Measurements from ENCODE around the gene ERF. TPM values are rescaled to one million over a fixed set of nuclear protein-coding genes. Genes with fewer than 3 reads are reported as not detected.

ERF gene
- total and polyA plus RNA-seq, 2 of the 8 experiments (the other 6 are each of a cell fraction or from before 2014, with no cell fraction given): 43.7 to 62.7 TPM

DNA sequence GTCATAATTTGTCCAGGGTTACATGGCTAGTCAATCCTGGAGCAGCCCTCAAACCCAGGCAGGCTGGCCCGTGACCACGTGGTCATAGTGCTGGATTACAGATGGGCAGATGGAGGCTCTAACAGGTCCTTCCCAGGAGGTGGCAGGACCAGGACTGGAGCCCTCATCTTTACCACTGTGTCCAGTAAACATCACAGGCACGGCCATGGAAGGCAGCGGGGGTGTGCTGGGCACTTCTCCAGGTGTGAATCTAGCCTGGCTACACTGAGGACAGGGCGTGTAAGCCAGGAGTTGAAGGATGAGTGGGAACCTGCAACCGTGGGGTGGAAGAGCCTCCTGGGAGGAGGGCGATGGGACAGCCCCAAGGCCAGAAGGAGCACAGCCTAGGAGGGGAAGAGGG is 20.2 kb upstream of the ERF start (continued):
- TF ChIP-seq, protein P1, sequence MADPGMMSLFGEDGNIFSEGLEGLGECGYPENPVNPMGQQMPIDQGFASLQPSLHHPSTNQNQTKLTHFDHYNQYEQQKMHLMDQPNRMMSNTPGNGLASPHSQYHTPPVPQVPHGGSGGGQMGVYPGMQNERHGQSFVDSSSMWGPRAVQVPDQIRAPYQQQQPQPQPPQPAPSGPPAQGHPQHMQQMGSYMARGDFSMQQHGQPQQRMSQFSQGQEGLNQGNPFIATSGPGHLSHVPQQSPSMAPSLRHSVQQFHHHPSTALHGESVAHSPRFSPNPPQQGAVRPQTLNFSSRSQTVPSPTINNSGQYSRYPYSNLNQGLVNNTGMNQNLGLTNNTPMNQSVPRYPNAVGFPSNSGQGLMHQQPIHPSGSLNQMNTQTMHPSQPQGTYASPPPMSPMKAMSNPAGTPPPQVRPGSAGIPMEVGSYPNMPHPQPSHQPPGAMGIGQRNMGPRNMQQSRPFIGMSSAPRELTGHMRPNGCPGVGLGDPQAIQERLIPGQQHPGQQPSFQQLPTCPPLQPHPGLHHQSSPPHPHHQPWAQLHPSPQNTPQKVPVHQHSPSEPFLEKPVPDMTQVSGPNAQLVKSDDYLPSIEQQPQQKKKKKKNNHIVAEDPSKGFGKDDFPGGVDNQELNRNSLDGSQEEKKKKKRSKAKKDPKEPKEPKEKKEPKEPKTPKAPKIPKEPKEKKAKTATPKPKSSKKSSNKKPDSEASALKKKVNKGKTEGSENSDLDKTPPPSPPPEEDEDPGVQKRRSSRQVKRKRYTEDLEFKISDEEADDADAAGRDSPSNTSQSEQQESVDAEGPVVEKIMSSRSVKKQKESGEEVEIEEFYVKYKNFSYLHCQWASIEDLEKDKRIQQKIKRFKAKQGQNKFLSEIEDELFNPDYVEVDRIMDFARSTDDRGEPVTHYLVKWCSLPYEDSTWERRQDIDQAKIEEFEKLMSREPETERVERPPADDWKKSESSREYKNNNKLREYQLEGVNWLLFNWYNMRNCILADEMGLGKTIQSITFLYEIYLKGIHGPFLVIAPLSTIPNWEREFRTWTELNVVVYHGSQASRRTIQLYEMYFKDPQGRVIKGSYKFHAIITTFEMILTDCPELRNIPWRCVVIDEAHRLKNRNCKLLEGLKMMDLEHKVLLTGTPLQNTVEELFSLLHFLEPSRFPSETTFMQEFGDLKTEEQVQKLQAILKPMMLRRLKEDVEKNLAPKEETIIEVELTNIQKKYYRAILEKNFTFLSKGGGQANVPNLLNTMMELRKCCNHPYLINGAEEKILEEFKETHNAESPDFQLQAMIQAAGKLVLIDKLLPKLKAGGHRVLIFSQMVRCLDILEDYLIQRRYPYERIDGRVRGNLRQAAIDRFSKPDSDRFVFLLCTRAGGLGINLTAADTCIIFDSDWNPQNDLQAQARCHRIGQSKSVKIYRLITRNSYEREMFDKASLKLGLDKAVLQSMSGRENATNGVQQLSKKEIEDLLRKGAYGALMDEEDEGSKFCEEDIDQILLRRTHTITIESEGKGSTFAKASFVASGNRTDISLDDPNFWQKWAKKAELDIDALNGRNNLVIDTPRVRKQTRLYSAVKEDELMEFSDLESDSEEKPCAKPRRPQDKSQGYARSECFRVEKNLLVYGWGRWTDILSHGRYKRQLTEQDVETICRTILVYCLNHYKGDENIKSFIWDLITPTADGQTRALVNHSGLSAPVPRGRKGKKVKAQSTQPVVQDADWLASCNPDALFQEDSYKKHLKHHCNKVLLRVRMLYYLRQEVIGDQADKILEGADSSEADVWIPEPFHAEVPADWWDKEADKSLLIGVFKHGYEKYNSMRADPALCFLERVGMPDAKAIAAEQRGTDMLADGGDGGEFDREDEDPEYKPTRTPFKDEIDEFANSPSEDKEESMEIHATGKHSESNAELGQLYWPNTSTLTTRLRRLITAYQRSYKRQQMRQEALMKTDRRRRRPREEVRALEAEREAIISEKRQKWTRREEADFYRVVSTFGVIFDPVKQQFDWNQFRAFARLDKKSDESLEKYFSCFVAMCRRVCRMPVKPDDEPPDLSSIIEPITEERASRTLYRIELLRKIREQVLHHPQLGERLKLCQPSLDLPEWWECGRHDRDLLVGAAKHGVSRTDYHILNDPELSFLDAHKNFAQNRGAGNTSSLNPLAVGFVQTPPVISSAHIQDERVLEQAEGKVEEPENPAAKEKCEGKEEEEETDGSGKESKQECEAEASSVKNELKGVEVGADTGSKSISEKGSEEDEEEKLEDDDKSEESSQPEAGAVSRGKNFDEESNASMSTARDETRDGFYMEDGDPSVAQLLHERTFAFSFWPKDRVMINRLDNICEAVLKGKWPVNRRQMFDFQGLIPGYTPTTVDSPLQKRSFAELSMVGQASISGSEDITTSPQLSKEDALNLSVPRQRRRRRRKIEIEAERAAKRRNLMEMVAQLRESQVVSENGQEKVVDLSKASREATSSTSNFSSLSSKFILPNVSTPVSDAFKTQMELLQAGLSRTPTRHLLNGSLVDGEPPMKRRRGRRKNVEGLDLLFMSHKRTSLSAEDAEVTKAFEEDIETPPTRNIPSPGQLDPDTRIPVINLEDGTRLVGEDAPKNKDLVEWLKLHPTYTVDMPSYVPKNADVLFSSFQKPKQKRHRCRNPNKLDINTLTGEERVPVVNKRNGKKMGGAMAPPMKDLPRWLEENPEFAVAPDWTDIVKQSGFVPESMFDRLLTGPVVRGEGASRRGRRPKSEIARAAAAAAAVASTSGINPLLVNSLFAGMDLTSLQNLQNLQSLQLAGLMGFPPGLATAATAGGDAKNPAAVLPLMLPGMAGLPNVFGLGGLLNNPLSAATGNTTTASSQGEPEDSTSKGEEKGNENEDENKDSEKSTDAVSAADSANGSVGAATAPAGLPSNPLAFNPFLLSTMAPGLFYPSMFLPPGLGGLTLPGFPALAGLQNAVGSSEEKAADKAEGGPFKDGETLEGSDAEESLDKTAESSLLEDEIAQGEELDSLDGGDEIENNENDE (IDR thresholded peaks at IDR 0.05; ENCODE audit: insufficient replicate concordance, low read length): no peak
- TF ChIP-seq GTF2F1 (IDR thresholded peaks at IDR 0.05; ENCODE audit: borderline replicate concordance, low read depth, low read length) (no peak), SUZ12 (IDR thresholded peaks at IDR 0.05; ENCODE audit: low read length) (no peak), EP300 (IDR thresholded peaks at IDR 0.05; ENCODE audit: borderline replicate concordance in 1 of 2, low read depth in 2 of 2, low read length in 2 of 2) (no peak), TBP (IDR thresholded peaks at IDR 0.05; ENCODE audit: low read depth, low read length) (no peak), NANOG (IDR thresholded peaks at IDR 0.05; ENCODE audit: insufficient read depth, low read depth, low read length, poor library complexity, severe bottlenecking) (no peak), KDM1A (IDR thresholded peaks at IDR 0.05; ENCODE audit: borderline replicate concordance, low read length) (no peak), SRF (IDR thresholded peaks at IDR 0.05; ENCODE audit: low read depth, low read length) (no peak), SAP30 (IDR thresholded peaks at IDR 0.05; ENCODE audit: insufficient read depth, insufficient replicate concordance, low read length) (no peak), SP4 (IDR thresholded peaks at IDR 0.05; ENCODE audit: low read length) (no peak), CBX5 (IDR thresholded peaks at IDR 0.05; ENCODE audit: low read depth, low read length) (no peak), ASH2L (IDR thresholded peaks at IDR 0.05; ENCODE audit: low read length) (no peak)
